Epithelial cell of alveolus of lung (primary cell): ENCODE measurements around the gene CYP8B1. TPM values are rescaled to one million over a fixed set of nuclear protein-coding genes. Genes with fewer than 3 reads are reported as not detected.

ENCODE experiments used
- total RNA-seq: library from RNA; depleted of rRNA; stranded (reverse); fragments of >200 nt; gene quantifications from 2 replicates; pipeline ENCODE4 v1.2.1, GENCODE V29; 2015

CYP8B1 gene
- total RNA-seq = not detected in 2 replicates

DNA sequence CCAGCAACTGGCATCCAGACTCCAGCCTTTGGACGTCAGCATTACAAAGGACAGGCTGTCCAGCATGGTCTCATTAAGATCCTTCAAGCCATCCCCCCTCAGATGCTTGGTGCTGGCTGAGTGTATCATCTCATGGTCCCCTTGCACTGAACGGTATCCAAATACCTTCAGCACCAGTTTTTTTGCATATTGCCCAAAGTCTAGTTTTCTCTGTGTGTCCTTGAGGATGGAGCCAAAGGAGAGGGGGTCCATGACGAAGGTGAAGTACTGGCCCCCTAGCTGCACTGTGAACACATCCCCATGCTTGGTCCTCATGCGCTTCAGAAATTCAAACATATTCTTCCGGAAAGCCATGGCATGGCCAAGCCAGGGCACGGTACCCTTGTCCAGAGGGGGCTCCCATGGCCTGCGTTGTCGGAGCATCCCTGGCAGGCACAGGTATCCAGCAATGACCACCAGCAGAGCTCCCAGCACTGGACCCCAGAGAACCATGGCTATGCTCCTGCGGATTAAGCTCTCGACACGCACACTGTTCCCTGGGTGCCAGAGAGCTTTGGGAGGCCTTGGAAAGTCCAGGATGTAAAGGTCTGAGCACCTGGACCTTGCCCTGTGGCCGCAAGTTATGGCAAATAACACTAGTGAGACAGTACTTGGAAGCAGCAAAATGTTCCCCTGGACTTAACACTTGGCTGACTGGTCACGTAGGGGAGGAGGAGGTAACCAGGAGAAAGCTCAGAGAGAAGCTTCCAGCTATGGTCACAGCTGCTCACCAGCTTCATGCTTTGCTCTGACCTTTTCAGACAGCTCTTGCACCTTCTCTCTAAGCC is at the start of gene CYP8B1:
CYP8B1 (minus strand) TSS at position 555 of the 827 bp plus-strand sequence; CDS start at position 492, 63 bp downstream.

DNA sequence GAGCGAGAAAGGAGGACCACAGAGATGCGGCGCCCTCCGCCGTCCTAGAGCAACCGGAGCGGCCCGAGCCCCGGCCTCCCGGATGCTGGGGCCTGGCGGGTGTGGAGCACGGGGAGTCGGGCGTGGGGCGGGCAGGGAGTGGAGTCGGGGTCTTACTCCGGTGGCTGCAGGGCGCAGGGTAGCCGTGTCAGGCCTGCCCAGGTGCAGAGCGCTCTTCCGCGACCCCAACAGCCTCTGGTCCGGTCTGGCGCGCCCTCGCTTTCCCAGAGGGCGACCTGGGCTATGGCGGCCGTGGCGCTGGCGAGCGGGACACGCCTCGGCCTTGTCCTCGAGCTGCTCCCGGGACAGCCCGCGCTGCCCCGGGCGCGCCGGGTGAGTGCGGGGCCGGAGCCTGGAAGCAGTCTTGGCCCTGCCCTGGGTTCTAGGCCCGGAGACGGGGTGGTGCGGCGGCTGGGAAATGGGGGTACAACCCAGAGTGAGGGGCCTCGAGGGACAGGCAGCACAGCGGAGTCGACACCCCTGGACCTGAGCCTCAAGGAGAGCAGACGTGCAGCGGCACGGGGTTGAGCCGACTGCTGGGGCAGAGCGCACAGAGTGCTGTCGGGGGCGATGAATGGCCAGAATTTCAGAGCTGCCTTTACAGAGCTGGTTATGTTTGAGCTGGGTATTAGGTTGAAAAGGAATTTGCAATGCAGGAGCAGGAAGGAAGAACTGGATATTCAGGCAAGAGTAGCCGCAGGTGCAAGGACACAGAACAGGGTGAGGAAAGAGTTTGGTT is 30.6 kb upstream of the CYP8B1 start, which contains the start of gene ZNF662:
ZNF662 (plus strand) TSS at position 73 of the 778 bp plus-strand sequence. CDS start 1,973 bp downstream, outside the sequence.

Other genes starting within 250 kb of the CYP8B1 start
- gene ZBTB47, start 222.2 kb downstream of the CYP8B1 start, total RNA-seq = 9.3 and 10.2 TPM in 2 replicates
- not detected in 2 replicates for gene KLHL40, start 190.3 kb downstream of the CYP8B1 start, total RNA-seq
- not detected in 2 replicates for gene HHATL, start 173.1 kb downstream of the CYP8B1 start, total RNA-seq
- 1.8 and 2.2 TPM in 2 replicates for gene CCDC13, start 102.6 kb downstream of the CYP8B1 start, total RNA-seq
- 78.2 and 161 TPM in 2 replicates for gene HIGD1A, start 71.4 kb downstream of the CYP8B1 start, total RNA-seq
- 0.91 and 1.1 TPM in 2 replicates for gene ACKR2, start 66.4 kb downstream of the CYP8B1 start, total RNA-seq
- 1.3 and 3.0 TPM in 2 replicates for gene ZNF662, start 30.3 kb upstream of the CYP8B1 start, total RNA-seq
- gene GASK1A, start 103.4 kb upstream of the CYP8B1 start, total RNA-seq = 1.1 and 1.2 TPM in 2 replicates
- 22.2 and 22.4 TPM in 2 replicates for gene POMGNT2, start 230.2 kb upstream of the CYP8B1 start, total RNA-seq